Measurements from ENCODE around the gene GRK5. TPM values are rescaled to one million over a fixed set of nuclear protein-coding genes. Genes with fewer than 3 reads are reported as not detected.

The GRK5 gene
- total RNA-seq, 1 donor from 2014 or later, result 43.2 TPM

GRCh38 chr10:119252470-119253151 is 45.2 kb downstream of the GRK5 start:
- H3K9me3 Mint-ChIP-seq (ENCODE audit: unreplicated experiment), result no peaks in the 10 kb centered on the region
- H3K36me3 Mint-ChIP-seq (ENCODE audit: unreplicated experiment), result peaks cover 3% of the 10 kb centered on the region
- no peak for DNase-seq (ENCODE audit: extremely low spot score, unreplicated experiment)
- no peaks in the 10 kb centered on the region for H3K27me3 Mint-ChIP-seq (ENCODE audit: unreplicated experiment)
- TF ChIP-seq CTCF (IDR thresholded peaks at IDR 0.05), result no peak
- peak overlapping the region; percentile 6 for H3K4me3 Mint-ChIP-seq (ENCODE audit: unreplicated experiment)
- peaks cover 76% of the 10 kb centered on the region for H3K4me1 Mint-ChIP-seq (ENCODE audit: unreplicated experiment)
- H3K27ac Mint-ChIP-seq (ENCODE audit: unreplicated experiment), result peak overlapping the region; percentile 99

GRCh38 chr10:119253433-119254174 is 46.2 kb downstream of the GRK5 start:
- Mint-ChIP-seq H3K9me3 (ENCODE audit: unreplicated experiment) (no peaks in the 10 kb centered on the region), H3K27me3 (ENCODE audit: unreplicated experiment) (no peaks in the 10 kb centered on the region), H3K36me3 (ENCODE audit: unreplicated experiment) (peaks cover 3% of the 10 kb centered on the region), H3K4me1 (ENCODE audit: unreplicated experiment) (peaks cover 68% of the 10 kb centered on the region), H3K27ac (ENCODE audit: unreplicated experiment) (peak overlapping the region; percentile 99), H3K4me3 (ENCODE audit: unreplicated experiment) (peak overlapping the region; percentile 63)
- peak; percentile 93 for DNase-seq (ENCODE audit: extremely low spot score, unreplicated experiment)
- peak; percentile 28 for TF ChIP-seq CTCF (IDR thresholded peaks at IDR 0.05)

GRCh38 chr10:119254335-119254734 is 47.0 kb downstream of the GRK5 start:
- no peaks in the 10 kb centered on the region for H3K27me3 Mint-ChIP-seq (ENCODE audit: unreplicated experiment)
- no peak for TF ChIP-seq CTCF (IDR thresholded peaks at IDR 0.05)
- H3K36me3 Mint-ChIP-seq (ENCODE audit: unreplicated experiment), result peaks cover 3% of the 10 kb centered on the region
- no peak for DNase-seq (ENCODE audit: extremely low spot score, unreplicated experiment)
- peaks cover 69% of the 10 kb centered on the region for H3K4me1 Mint-ChIP-seq (ENCODE audit: unreplicated experiment)
- H3K27ac Mint-ChIP-seq (ENCODE audit: unreplicated experiment), result peak overlapping the region; percentile 99
- H3K9me3 Mint-ChIP-seq (ENCODE audit: unreplicated experiment), result no peaks in the 10 kb centered on the region
- no peak overlapping the region for H3K4me3 Mint-ChIP-seq (ENCODE audit: unreplicated experiment)

GRCh38 chr10:119256030-119256429 is 48.7 kb downstream of the GRK5 start:
- H3K9me3 Mint-ChIP-seq (ENCODE audit: unreplicated experiment), result no peaks in the 10 kb centered on the region
- H3K27me3 Mint-ChIP-seq (ENCODE audit: unreplicated experiment), result no peaks in the 10 kb centered on the region
- peaks cover 3% of the 10 kb centered on the region for H3K36me3 Mint-ChIP-seq (ENCODE audit: unreplicated experiment)
- no peak overlapping the region for H3K4me3 Mint-ChIP-seq (ENCODE audit: unreplicated experiment)
- DNase-seq (ENCODE audit: extremely low spot score, unreplicated experiment), result no peak
- H3K27ac Mint-ChIP-seq (ENCODE audit: unreplicated experiment), result peak overlapping the region; percentile 99
- no peak for TF ChIP-seq CTCF (IDR thresholded peaks at IDR 0.05)
- H3K4me1 Mint-ChIP-seq (ENCODE audit: unreplicated experiment), result peaks cover 56% of the 10 kb centered on the region

- Mint-ChIP-seq H3K4me1 (ENCODE audit: unreplicated experiment) (peaks cover 48% of the 10 kb centered on the region), H3K9me3 (ENCODE audit: unreplicated experiment) (no peaks in the 10 kb centered on the region), H3K4me3 (ENCODE audit: unreplicated experiment) (no peak overlapping the region), H3K36me3 (ENCODE audit: unreplicated experiment) (peaks cover 7% of the 10 kb centered on the region), H3K27me3 (ENCODE audit: unreplicated experiment) (no peaks in the 10 kb centered on the region), H3K27ac (ENCODE audit: unreplicated experiment) (no peak overlapping the region)
- DNase-seq (ENCODE audit: extremely low spot score, unreplicated experiment), result no peak
- TF ChIP-seq CTCF (IDR thresholded peaks at IDR 0.05), result no peak
Observed at GRCh38 chr10:119256897-119257296, 49.5 kb downstream of the GRK5 start.
